Fibroblast of upper back skin (primary cell): ENCODE measurements around the gene C4orf50.

Source experiments
- DNase-seq: peaks from one replicate; pipeline ENCODE4 v3.0.0-alpha.2; 2013

C4orf50 gene

DNA sequence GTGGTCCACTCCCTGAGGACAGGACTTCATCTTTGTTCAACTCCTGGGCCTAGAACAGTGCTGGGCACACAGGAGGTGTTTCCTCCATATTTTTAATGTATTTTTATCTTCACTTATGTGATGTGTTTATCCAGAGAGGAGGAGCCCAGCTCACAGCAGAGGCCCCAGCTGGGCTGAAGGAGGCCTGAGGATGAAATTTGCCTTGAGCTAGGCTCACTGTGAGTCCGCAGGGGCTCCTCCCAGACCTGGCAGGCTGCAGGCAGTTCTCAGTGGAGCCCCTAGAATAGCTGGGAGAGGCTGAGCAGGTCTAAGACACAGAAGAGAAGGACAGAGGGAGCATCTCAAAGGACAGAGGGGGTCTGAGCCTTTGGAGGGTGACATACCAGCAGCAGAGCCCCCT lies 26.8 kb downstream of the C4orf50 start:
- DNase-seq, result no peak

DNA sequence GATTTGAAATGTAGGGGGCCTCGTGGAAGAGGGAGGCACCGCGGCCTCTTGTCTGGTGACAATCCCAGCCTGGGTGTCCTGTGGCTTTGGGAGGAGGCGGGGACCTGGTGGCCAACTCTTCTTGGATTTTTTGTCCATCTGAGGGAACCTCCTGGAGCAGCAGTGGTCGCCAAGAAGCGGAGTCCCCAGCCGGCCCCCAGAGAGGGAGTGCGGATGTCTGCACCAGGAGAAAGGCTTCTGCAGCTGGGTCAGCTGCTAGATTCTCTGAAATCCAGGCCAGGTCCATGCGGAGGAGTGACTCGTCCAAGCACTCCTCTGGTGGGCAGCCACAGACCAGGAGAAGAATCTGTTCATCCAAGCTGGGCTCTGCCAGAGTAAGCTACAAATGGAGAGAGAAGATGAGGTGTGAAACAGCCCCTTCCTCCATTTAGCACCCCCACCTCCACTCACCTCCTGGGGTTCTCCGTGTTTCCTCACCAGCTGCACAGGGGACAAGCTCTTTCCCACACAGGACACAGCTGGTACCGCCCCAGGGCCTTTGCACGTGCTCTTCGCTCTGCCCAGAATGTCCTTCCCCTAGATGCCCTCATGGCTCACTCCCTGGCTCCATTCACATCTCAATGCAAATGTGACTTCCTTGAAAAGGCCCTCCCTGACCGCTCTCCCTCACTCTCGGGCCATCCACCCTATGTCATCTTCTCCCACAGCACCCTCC lies 27.6 kb downstream of the C4orf50 start:
- DNase-seq, result no peak

DNA sequence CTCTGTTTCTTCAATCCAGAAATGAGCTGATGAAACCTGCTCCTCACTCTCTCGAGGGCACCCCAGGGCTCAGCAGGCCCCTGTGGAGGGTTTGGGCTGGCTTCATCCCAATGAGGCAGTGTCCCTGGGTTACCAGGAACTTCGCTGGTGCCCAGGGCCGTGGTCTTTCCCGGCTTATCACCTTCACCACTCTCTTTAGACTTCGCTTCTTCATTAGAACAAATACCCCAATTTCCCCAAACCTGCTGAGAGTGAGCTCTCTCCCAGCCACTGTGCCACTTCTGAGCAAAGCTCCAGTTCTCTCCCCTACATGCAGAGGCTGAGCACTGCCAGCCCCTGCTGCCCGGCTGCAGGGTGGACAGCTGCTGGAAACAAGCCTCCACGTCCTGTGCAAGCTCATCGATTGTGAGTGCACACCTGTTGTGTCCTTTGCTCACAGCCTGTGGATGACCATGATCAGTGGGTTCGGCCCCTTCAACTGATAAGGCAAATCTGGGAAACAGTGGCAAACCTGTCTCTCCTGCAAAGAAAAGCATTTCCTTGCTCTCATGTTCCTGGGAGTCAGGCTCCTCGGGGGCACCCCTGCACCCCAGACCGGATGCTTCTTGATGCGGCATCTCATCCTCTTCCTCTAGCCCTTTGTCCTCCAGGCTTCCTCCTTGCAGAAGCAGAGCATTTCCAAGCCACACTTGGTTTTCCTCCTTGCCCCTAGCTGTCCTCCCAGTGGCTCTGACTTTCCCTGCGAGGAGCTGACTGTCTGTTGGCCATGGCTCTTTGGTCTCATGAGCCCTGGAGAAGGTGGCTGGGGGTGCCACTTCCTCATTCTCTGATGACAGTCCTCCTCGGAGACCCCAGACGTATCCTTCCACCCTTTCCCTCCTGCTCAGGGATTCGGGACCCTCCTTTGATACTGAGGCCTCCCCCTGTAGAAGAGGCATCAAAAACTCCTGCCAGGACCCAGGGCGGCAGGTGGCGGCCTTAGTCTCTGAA lies 28.7 kb downstream of the C4orf50 start:
- no peak for DNase-seq

DNA sequence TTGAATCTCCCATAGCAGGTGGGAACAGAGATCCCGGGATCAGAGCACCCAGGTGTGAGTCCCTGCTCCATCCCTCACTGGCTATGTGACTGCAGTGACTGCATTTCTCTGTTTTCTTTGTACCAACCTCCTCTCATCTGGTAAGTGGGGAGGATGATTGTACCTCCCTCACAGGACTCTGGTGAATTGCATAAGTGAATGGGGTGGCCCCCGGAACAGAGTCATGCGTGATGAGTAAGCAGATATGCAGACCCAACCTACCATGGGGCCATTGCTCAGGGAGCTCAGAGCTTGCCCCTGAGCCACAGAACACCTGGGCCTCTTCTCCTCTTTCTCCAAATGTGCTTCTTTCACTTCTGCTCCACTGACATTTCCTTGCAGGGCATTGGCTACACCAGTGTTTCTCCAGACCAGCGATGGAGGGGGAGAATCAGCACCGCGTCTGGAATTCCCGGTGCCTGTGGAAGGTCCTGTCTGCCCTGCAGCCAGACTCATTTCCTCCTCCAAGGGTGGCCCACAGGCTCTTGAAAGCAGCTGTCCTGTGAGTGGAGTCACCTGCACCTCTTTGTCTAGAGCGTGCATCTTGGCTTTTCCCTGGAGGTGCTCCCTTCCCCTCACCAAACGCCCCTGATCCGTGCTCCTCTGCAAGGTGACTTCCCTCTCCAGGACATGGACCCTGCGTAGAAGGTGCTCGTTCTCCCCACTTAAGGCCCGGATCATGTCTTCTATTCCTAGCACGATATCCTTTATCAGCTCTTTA lies 30.0 kb downstream of the C4orf50 start:
- no peak for DNase-seq

DNA sequence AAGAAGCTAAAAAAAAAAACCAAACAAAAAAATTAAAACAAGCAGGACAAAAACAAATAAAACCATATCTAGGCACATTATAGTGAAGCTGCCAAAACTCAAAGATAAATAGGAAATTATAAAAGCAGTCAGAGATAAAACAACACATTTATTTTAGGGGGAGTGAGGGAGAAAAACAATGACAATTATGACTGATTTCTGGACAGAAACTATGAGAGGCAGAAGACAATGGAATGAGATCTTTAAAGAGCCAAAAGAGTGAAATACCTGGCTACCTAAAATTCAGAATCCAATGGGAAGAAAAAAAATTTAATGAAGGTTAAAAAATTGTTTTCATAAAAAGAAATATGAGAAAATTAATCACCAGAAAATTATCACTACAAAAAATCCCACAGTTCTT lies 33.4 kb downstream of the C4orf50 start:
- DNase-seq, result no peak

DNA sequence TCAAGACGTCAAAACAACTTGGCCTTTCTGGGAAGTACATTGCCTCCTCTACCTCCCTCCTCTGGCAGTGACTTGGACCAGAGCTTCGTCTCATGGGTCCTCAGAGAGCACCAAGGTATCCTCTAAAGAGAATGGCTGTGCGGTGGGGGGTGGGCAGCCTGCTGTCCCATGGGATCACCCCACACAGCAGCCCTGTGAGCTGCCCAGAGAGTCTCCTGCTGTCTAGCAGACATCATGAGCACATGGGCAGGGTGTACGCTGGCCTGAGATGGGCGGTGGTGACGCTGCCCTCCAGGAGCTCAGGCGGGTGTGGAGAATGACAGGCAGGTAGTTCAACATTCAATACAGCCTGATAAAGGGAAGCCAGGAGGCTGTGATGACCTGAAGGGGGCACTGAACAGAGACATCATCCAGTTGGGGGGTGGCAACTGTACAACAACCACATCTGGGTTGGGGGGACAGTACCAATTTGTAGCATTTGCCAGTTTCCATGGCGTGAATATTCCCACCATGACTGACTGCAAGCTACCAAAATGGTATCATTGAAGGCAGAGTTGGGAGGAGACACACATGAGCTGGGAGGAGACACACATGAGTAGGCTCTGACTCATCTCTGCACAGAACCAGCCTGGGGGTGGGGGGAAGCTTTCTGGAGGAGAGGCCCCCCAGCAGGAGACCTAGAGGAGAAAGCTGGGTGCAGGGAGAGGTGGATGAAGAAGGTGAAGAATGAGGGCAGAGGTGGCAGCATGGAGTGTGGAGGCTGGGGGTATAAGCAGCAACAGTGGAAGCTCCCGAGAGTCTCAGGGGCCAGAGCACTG lies 35.9 kb downstream of the C4orf50 start:
- no peak for DNase-seq

DNA sequence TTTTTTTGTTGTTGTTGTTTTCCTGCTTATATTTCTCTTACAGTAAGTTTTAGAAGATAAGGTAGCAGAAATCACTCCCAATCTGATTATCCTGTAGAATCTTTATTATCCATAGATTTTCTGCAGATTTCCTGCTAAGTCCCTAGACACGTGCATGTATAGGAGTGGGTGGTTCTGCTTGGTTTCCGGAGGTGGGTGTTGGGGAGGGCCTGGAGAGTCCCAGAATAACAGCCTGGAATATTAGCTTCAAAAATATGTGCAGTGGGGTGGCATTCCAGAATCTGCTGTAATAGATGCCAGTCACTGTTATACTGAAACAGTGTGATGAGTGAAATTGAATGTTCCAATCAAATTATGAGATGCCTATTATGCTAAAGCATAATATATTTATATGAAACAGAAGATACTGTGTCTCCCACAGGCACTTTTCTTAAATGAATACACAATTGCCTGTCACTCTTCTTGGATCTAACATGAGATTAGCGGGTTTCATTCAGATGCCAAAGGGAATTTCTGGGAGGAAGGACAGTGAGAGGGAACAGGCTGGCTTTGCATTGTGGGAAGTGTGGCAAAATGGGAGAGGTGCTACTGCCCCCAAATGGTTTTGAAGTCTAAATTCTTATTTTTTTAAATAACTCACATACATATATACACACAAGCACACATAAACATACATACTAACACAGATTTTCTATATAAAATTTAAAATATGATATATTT lies 37.6 kb downstream of the C4orf50 start:
- DNase-seq, result no peak

DNA sequence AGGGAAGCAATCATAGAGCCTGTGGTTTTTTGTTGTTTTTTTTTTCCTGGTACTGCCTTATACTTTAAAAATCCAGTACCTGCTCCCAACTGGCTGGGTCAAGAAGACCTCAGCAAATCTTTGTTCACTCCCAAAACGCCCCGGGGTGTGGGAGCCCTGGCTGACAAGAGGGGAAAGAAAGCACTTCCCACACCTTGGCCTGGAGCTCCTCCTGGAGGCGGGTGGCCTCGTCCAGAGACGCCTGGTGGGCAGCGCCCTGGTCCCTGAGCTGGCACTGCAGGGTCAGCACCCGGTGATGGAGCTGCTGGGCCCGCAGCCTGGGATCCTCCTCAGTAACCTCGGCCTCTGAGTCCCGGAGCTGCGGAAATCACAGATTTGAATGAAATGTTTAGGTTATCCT lies 38.2 kb downstream of the C4orf50 start:
- DNase-seq, result no peak

DNA sequence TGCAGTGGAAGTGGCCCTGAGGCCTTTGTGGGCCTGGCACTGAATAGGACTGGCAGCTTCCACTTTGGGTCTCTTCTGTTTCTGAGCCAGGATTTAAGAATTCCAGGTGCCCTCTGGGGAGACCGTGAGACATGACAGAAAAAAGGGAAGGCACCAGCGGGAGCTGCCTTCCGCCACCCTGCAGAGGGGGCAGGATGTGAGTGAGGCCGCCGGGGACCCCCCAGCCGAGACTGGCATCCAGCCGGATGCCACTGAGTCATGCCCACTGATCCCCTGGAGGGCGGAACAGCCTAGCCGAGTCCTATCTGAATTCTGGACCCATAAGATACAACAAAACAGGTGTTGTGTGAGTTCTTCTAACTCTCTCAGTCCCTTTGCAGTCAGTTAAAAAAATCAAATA lies 41.3 kb downstream of the C4orf50 start:
- DNase-seq, result no peak

DNA sequence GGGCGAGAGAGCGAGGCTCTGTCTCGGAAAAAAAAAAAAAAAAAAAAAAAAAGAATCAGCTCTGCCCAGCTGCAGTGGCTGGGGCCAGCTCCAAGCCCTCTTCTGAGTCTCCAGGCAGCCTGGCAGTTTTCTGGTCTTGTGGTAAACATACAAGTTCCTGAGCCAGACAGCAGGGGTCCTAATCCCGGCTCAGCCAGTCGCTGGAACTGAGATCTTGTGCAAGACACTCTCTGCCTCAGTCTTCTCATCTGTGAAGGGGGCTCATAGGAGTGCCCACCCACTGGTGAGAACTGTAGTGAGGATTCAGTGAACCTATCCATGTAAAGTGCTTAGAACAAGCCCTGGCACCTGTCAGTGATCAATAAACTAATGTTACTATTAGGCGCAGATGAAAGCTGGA lies 41.8 kb downstream of the C4orf50 start:
- DNase-seq, result no peak

DNA sequence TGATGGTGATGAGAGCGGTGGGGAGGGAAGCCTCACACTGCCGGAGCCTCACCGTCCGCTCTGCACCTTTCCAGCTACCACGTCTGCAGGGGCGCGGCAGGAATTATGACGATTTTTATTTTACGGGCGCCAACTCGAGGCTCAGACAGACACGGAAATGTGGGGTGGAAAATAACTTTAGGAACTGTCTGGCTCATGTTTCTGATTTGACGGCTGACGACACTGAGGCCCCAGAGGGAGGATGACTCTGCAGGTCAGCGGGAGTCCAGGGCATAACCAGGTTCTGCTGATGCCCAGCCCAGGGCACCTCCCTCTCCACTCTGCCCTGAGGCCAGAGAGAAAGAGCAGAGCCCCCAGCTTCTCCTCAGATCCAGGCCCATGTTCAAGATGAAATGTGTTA lies 43.9 kb downstream of the C4orf50 start:
- DNase-seq, result no peak

DNA sequence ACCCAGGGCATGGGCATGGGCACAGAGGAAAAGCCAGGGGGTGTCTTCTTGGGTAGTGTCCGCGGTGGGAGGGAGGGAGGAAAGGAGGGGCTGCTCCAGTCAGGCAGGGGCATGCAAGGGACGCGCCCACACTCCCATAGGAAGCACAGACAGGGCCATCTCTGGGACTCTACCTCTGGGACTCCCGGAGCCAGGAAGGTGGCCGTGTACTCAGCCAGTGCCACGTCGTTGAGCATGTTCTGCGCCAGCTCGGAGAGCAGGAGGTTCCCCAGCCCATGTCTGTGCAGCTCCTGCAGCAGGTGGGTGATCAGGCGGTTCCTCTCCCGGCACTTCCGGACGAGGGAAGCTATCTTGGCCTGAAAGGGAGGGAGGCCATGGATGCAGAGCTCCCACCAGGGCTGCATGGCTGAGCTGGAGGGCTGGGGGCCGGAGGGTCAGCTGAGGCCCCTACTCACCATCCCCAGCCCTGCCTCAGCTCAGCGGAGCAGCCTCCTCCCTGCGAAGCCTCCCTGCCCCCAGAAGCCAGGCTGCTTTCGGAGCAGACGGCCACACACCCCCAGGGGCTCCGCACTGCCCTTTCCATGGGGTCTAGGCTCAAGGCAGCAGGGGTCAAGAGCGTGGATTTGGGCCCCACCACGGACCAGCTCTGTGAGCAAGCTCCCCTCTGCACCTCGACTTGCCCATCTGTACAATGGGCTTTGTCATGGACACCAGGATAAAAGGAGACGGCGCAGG lies 44.6 kb downstream of the C4orf50 start:
- no peak for DNase-seq

DNA sequence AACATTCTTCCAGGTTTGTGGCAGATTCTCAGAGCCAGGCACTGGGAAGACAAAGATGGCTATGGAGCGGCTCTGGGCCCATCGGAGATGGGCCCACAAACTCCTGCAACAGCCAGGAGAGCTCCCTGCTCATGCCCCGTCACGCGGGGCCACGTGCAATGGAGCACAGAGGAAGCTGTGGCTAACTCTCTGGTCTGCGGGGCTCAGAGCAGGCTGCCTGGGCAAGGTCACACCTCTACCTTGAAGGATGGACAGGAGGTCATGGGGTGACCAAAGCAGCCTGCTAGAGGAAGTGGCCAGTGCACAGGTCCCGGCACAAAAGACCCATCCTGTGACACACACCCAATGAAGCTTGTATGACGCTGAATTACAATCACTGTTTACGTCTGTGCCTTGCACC lies 45.2 kb downstream of the C4orf50 start:
- DNase-seq, result no peak

DNA sequence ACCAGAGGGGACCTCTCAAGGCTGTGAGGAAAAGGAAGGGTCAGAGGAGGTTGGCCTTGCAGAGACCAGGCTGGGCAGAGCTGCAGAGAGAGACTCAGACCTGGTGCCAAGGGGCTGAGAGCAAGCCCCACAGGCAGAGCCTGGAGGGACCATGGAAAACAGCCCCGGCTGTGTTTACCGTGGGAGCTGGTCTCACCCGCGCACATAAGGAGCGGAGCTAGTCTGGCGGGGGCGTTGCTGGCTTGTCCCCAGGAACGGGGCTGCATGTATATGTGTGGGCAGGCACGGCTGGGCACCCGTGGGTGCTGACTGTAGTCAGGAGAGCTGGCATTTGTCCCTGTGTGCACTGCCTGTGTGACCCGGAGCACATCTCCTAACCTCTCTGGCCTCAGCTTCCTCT lies 45.7 kb downstream of the C4orf50 start:
- DNase-seq, result no peak

DNA sequence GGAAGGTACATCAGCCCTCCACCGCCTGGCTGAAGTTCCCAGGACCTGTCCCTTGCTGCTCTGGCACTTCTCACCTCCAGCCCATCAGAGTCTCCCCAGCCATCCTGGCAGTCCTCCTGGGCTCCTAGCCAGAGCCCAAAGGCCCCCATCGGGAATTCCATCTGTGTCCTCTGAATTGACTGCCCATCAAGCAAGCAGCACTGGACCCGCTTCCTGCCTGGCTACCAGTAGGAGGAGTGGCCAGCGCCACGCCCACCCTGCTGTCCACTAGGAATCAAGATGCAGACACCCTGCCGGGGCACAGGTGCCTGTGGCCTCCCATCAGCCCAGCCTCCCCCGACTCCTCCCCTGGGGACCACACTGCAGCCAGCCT lies 47.2 kb downstream of the C4orf50 start:
- DNase-seq, result no peak

DNA sequence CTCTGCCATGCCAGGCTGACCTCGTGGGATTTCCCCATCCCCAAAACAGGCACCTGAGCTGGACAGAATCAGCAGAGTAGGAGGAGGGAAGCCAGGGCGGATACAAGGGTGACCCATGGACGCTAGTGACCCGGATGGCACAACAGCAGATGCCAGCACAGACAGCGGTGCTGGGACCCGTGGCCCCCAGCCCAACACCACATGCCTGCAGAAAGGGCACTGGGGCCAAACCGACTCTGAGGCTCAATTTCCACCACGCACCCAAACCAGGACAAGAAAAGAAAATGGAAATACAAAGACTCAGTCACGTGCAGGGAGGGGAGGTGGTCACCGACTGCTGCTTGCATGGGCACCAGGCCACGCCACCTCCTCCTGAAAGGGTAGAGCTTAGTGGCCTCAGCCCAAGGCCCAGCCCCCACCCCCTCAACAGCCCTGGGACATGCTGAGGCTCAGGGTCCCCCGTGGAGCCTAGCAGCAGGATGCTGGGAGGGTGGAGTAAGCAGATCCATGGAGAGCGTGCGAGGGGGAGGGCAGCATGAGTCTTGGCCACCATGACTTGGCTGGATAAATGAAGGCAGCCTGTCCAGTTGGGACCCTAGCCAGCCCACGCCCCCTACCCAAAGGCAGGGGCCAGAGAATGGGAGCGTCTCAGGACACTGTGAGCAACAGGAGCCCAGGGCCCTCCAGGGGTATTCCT lies 47.7 kb downstream of the C4orf50 start:
- DNase-seq, result no peak

DNA sequence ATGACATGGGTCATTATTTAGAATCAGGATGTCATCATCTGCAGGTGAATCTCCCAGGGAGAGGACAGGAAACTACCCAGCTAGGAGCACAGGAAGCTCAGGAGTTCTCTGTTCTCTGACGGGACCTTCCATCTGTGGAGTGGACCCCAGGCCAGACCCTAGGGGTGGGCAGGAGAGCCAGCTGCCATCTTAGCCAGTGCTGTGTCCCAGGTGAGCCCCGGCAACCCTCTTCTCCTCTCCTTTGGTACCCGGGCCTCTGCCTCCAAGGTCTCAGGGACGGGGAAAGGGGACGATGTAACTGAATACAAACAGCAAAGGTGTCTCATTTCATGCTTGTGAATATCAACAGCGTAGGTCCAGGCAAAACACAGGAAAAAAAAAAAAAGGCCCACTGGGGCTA lies 48.5 kb downstream of the C4orf50 start:
- no peak for DNase-seq

DNA sequence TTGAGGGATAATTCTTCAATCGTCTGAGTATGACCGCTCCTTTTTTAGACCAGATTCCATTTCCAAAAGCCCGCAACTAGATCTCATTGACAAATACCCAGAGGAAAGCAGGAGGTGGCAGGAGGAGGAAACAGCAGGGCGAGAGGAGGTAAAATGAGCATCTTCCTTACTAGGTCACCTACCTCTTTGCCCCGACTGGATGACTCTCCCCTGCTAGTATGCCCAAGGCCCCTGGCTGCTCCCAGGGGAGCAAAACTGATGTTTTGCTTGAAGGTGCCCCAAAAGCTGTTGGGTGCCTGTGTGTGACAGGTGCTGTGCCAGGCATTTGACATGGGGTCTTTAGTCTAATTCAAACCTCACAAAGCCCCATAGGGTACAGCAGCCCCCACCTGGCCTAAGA lies 48.9 kb downstream of the C4orf50 start:
- DNase-seq, result no peak

DNA sequence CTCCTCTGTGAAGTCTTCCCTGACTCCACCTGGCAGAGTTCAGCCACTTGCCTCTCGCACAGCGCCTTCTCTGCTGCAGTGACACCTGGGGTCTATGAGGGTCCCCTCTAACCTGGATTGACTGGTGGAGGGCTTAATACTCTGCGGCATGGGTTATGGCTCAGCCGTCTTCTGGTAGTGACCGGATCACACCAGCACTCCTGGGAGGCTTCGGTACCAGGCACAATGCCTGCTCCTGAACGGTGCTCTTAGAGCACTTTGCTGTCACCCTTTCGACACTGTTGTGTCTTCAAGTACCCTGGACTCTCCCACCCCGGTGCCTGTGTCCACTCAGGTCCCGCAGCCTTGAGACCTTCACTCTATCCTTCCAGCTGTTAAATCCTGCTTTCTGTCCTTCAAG lies 50.0 kb downstream of the C4orf50 start:
- no peak for DNase-seq

DNA sequence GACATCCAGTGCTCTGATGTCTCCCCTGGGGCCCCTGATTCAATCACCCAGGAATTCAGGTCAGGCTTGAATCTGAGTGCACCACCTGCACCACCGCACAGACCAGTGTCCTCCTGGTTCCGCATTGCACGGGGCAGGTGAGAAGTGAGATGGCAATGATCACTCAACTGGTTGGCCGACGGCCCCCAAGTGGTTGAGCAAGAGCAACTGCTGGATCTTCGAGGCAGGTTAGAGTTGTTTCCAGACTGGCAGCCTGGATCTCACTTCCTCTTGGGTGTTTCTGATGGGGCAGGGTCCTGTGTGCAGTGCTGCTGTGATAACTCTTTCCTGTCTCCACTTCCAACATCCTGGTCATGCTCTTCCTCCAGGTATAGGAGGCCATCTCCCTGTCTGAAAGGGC lies 50.4 kb downstream of the C4orf50 start:
- DNase-seq, result no peak

DNA sequence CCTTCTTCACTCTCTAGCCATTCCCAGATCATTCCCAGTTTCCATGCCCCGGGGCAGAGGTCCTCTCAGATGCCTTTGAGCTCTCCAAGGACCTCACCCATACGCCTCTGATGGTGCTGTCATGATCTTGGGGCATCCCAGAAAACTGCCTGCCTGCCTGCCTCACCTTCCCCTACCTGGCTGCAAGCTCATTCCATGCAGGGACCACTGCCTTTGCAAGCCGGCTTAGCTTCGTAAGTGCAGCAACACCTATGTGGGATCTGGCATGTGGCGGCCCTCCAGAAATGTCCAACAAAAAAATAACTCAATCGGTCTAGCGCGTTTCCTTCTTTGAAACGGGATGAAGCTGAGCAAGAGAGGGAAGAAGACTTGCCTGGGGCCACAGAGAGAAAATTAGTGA lies 53.0 kb downstream of the C4orf50 start:
- DNase-seq, result no peak
